Osteocyte (in vitro differentiated cells): ENCODE results near the gene ZMYND10. TPM values are rescaled to one million over a fixed set of nuclear protein-coding genes. Genes with fewer than 3 reads are reported as not detected.
A peak's percentile ranks its signal among the peaks of the same experiment; 100 is the strongest.

Source experiments
- DNase-seq: peaks from one replicate; pipeline ENCODE4 v3.0.0; 2021; ENCODE audit warnings: mixed read lengths; ENCODE audit not compliant: unreplicated experiment; ENCODE audit errors: extremely low spot score
- H3K27ac Mint-ChIP-seq: one replicate; pipeline ENCODE4 v1.8.0; 2021; ENCODE audit warnings: mild to moderate bottlenecking, mixed read lengths; ENCODE audit not compliant: unreplicated experiment
- H3K27me3 Mint-ChIP-seq: one replicate; pipeline ENCODE4 v1.8.0; 2021; ENCODE audit warnings: mixed read lengths; ENCODE audit not compliant: unreplicated experiment
- H3K36me3 Mint-ChIP-seq: one replicate; pipeline ENCODE4 v1.8.0; 2021; ENCODE audit warnings: mixed read lengths; ENCODE audit not compliant: unreplicated experiment
- H3K4me1 Mint-ChIP-seq: one replicate; pipeline ENCODE4 v1.8.0; 2021; ENCODE audit warnings: mixed read lengths; ENCODE audit not compliant: unreplicated experiment
- H3K4me3 Mint-ChIP-seq: one replicate; pipeline ENCODE4 v1.8.0; 2021; ENCODE audit warnings: mild to moderate bottlenecking, moderate library complexity, mixed read lengths; ENCODE audit not compliant: unreplicated experiment
- H3K9me3 Mint-ChIP-seq: one replicate; pipeline ENCODE4 v1.8.0; 2021; ENCODE audit warnings: mixed read lengths; ENCODE audit not compliant: unreplicated experiment
- total RNA-seq: library from RNA; stranded (reverse); gene quantifications from 2 replicates; pipeline ENCODE4 v1.2.1, GENCODE V29; 2021
- TF ChIP-seq, protein P1 (sequence below): fragments of 200-600 bp; sonication (generic); IDR thresholded peaks from 2 replicates; pipeline ENCODE4 v1.5.0; 2021; ENCODE audit warnings: antibody characterized with exemption, mild to moderate bottlenecking, moderate library complexity

Gene ZMYND10
- total RNA-seq, 1 donor from 2014 or later: 1.6 TPM

DNA sequence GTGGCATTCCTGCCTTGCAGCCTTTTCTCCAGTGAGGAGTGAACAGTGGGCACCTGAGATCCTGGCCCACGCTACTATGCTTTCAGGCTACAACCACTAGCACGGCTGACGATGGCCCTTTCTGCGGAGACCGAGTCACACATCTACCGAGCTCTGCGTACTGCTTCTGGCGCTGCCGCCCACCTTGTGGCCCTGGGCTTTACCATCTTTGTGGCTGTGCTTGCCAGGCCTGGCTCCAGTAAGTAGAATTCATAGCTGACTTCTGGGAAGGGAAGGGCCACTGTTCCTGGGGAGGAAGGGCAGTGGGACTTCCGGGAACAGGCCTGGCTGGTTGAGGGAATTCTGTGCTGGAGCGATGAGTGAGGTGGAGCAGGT, 5.8 kb upstream of the ZMYND10 start:
- no peak for DNase-seq
- Mint-ChIP-seq H3K36me3 (peaks cover 5% of the 10 kb centered on the region), H3K27me3 (no peaks in the 10 kb centered on the region), H3K9me3 (no peaks in the 10 kb centered on the region), H3K4me3 (peak overlapping the region; percentile 95), H3K27ac (peak overlapping the region; percentile 98), H3K4me1 (peaks cover 26% of the 10 kb centered on the region)
- TF ChIP-seq, protein P1, sequence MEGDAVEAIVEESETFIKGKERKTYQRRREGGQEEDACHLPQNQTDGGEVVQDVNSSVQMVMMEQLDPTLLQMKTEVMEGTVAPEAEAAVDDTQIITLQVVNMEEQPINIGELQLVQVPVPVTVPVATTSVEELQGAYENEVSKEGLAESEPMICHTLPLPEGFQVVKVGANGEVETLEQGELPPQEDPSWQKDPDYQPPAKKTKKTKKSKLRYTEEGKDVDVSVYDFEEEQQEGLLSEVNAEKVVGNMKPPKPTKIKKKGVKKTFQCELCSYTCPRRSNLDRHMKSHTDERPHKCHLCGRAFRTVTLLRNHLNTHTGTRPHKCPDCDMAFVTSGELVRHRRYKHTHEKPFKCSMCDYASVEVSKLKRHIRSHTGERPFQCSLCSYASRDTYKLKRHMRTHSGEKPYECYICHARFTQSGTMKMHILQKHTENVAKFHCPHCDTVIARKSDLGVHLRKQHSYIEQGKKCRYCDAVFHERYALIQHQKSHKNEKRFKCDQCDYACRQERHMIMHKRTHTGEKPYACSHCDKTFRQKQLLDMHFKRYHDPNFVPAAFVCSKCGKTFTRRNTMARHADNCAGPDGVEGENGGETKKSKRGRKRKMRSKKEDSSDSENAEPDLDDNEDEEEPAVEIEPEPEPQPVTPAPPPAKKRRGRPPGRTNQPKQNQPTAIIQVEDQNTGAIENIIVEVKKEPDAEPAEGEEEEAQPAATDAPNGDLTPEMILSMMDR: no peak

DNA sequence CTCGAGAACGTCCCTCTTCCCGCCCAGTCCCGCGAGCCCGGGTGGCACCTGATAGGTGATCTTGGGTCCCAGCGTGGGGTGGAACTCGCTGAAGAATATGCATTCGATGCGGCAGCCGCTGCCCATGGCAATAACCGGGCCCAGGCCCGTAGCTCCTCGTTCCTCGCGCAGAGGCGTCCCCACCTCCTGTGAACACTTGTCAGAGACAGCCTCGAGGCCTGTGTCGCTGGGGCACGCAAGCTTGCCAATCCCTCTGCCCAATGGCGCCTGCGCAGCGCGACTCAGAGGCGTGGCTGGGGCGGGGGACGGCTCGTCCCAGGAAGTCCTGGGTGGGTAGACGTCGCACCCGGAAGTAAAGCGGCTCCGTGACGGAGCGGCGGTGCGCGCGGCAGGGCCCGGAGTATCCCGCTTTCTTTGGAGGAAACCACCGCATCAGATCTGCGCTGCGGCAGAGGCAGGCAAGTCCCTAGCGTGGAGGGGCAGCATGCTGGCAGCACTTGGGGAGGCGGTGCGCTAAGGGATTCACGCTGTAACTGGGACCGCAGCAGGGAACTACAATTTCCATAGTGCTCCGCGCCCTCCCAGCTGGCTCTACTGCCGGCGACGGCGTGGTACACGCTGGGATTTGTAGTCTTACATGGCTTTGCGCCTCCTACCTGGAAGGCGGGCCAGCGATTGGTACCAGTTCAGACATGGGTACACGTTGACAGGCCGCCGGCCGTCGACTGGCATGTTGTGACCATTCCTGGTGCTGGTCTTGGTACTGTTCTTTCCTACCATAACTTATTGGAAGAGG, 5.2 kb upstream of the ZMYND10 start, which contains the start of the genes CYB561D2 and NPRL2:
CYB561D2 (plus strand) TSS at position 336 of the 796 bp plus-strand sequence. CDS start 572 bp downstream, outside the sequence.
NPRL2 (minus strand) TSS at position 249 of the 796 bp plus-strand sequence; CDS start at position 126, 123 bp downstream.
- TF ChIP-seq, protein P1: no peak
- H3K27me3 Mint-ChIP-seq: no peaks in the 10 kb centered on the region
- peak within 1 kb of the TSS; percentile 95 for H3K4me3 Mint-ChIP-seq

DNA sequence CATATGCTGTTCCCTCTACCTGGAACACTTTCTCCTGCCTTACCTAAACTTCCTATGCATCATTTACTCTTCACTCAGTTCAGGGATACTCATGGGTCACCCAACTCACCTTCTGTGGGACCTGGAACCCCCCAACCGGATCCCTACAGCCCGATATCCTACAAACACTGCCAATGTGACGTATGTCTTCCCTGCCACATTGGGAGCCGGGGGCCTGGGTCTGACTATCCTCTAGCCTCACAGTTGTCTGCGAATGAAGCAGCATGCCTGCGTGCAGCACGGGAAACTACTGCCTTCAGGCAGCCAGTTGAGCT, 4.6 kb upstream of the ZMYND10 start:
- Mint-ChIP-seq H3K27me3 (no peaks in the 10 kb centered on the region), H3K27ac (peak overlapping the region; percentile 98), H3K4me1 (peaks cover 25% of the 10 kb centered on the region), H3K4me3 (peak overlapping the region; percentile 95), H3K9me3 (no peaks in the 10 kb centered on the region), H3K36me3 (peaks cover 5% of the 10 kb centered on the region)
- no peak for DNase-seq
- TF ChIP-seq, protein P1: no peak

More for the DNA sequence above, 5.2 kb upstream of the ZMYND10 start, which contains the start of the genes CYB561D2 and NPRL2:
- no peaks in the 10 kb centered on the region for H3K9me3 Mint-ChIP-seq
- peaks cover 5% of the 10 kb centered on the region for H3K36me3 Mint-ChIP-seq
- peak within 1 kb of the TSS; percentile 98 for H3K27ac Mint-ChIP-seq
- H3K4me1 Mint-ChIP-seq: peaks cover 25% of the 10 kb centered on the region
- peak; percentile 99 for DNase-seq

DNA sequence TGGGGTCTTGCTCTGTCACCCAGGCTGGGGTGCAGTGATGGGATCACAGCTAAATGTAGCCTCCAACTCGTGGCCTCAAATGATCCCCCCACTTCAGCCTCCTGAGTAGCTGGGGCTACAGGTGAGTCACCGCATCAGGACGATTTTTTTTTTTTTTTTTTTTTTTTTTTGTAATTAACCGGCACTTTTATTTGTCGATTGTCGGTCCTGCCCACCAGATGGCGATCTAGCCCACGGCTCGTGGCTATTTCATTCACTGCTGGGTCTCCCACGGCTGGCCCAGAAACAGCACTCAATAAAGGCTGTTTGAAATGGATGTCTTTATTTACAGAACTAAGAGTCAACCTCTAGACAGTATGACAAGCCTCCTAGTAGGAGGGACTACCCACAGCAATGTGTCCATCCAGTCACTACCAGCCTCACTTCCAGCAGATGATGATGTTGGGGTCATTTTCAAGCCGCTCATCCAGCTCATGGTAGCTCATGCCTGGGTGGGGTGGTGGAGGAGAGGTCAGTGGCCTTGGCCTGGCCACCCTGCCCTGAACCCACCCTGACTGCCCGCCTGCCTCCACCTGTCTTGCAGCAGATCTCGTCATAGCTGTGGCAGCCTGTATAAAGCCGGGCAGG, 1.8 kb upstream of the ZMYND10 start:
- H3K27me3 Mint-ChIP-seq: no peaks in the 10 kb centered on the region
- H3K4me1 Mint-ChIP-seq: peaks cover 25% of the 10 kb centered on the region
- H3K27ac Mint-ChIP-seq: peak overlapping the region; percentile 47
- no peaks in the 10 kb centered on the region for H3K9me3 Mint-ChIP-seq
- H3K4me3 Mint-ChIP-seq: no peak overlapping the region
- no peak for DNase-seq
- H3K36me3 Mint-ChIP-seq: no peaks in the 10 kb centered on the region
- TF ChIP-seq, protein P1: peak; percentile 72

DNA sequence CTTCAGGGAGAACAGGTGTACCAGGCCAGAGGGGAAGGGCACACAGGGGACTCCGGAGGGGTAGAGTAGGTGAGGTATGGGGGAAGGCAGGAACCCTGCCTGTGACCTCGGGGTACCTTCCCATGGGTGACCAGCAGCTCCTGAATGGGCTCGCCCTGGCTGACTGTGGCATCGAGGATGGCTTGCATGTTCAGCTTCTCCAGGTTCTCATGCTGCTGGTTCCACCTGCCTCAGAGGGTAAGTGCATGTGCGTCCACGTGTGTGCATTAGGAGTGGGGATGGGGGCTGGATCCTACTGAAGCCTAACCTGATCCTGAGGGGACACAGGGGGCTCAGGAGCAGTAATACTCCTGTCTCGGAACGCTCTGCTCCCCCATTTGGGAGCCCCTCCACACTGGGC, 524 bp downstream of the ZMYND10 start:
- Mint-ChIP-seq H3K27ac (no peak overlapping the region), H3K9me3 (no peaks in the 10 kb centered on the region), H3K36me3 (no peaks in the 10 kb centered on the region), H3K4me3 (peak overlapping the region; percentile 64), H3K27me3 (no peaks in the 10 kb centered on the region), H3K4me1 (peaks cover 15% of the 10 kb centered on the region)
- no peak for DNase-seq
- TF ChIP-seq, protein P1: no peak
